ENCODE measurements around the gene TMEM131.

The TMEM131 gene

GRCh38 chr2:97967931-97968627 lies 27.7 kb downstream of the TMEM131 start:
- Mint-ChIP-seq H3K9me3 (peaks cover 6% of the 10 kb centered on the region), H3K27ac (peak overlapping the region in 1 of 3 experiments; percentile 69), H3K4me3 (no peak overlapping the region), H3K4me1 (peaks cover 43% of the 10 kb centered on the region), H3K36me3 (ENCODE audit: low read depth) (peaks cover 7% of the 10 kb centered on the region), H3K27me3 (ENCODE audit: low read depth) (no peaks in the 10 kb centered on the region)
- TF ChIP-seq CTCF (IDR thresholded peaks at IDR 0.05; ENCODE audit: unreplicated experiment in 3 of 3): no peak

GRCh38 chr2:97967216-97967592 lies 28.5 kb downstream of the TMEM131 start:
- Mint-ChIP-seq H3K4me3 (no peak overlapping the region), H3K27ac (no peak overlapping the region), H3K27me3 (ENCODE audit: low read depth) (no peaks in the 10 kb centered on the region), H3K36me3 (ENCODE audit: low read depth) (peaks cover 4% of the 10 kb centered on the region), H3K4me1 (peaks cover 43% of the 10 kb centered on the region), H3K9me3 (peaks cover 3% of the 10 kb centered on the region)
- TF ChIP-seq CTCF (IDR thresholded peaks at IDR 0.05; ENCODE audit: unreplicated experiment in 3 of 3): no peak

- Mint-ChIP-seq H3K36me3 (ENCODE audit: low read depth) (peaks cover 4% of the 10 kb centered on the region), H3K4me3 (no peak overlapping the region), H3K27me3 (ENCODE audit: low read depth) (no peaks in the 10 kb centered on the region), H3K27ac (no peak overlapping the region), H3K4me1 (peaks cover 43% of the 10 kb centered on the region), H3K9me3 (peaks cover 3% of the 10 kb centered on the region)
- no peak for TF ChIP-seq CTCF (IDR thresholded peaks at IDR 0.05; ENCODE audit: unreplicated experiment in 3 of 3)
Observed at GRCh38 chr2:97966545-97967215, 29.1 kb downstream of the TMEM131 start.

- Mint-ChIP-seq H3K4me3 (no peak overlapping the region), H3K4me1 (peaks cover 31% of the 10 kb centered on the region), H3K9me3 (no peaks in the 10 kb centered on the region), H3K27me3 (ENCODE audit: low read depth) (no peaks in the 10 kb centered on the region), H3K36me3 (ENCODE audit: low read depth) (no peaks in the 10 kb centered on the region), H3K27ac (peak overlapping the region in 1 of 3 experiments; percentile 54)
- TF ChIP-seq CTCF (IDR thresholded peaks at IDR 0.05; ENCODE audit: unreplicated experiment in 3 of 3): no peak
Observed at GRCh38 chr2:97965116-97965515, 30.6 kb downstream of the TMEM131 start.

GRCh38 chr2:97963880-97964279 lies 31.9 kb downstream of the TMEM131 start:
- Mint-ChIP-seq H3K9me3 (no peaks in the 10 kb centered on the region), H3K4me3 (no peak overlapping the region), H3K4me1 (peaks cover 22% of the 10 kb centered on the region), H3K27me3 (ENCODE audit: low read depth) (no peaks in the 10 kb centered on the region), H3K27ac (peak overlapping the region in 1 of 3 experiments; percentile 2), H3K36me3 (ENCODE audit: low read depth) (peaks cover 2% of the 10 kb centered on the region)
- TF ChIP-seq CTCF (IDR thresholded peaks at IDR 0.05; ENCODE audit: unreplicated experiment in 3 of 3): no peak

- no peak overlapping the region for H3K27ac Mint-ChIP-seq
- H3K4me1 Mint-ChIP-seq: peaks cover 29% of the 10 kb centered on the region
- H3K27me3 Mint-ChIP-seq (ENCODE audit: low read depth): no peaks in the 10 kb centered on the region
- H3K36me3 Mint-ChIP-seq (ENCODE audit: low read depth): peaks cover 7% of the 10 kb centered on the region
- H3K9me3 Mint-ChIP-seq: no peaks in the 10 kb centered on the region
- TF ChIP-seq CTCF (IDR thresholded peaks at IDR 0.05; ENCODE audit: unreplicated experiment in 3 of 3): no peak
- no peak overlapping the region for H3K4me3 Mint-ChIP-seq
Observed at GRCh38 chr2:97963079-97963406, 32.7 kb downstream of the TMEM131 start.

All from nephron (organoid).